Measurements from ENCODE around the gene CCRL2.
A peak's percentile ranks its signal among the peaks of the same experiment; 100 is the strongest.
"Not testable (repeated sequence)": the region's sequence is repeated elsewhere in the genome, so short reads cannot be mapped to it uniquely, and the experiment has no call there.

CCRL2 gene

DNA sequence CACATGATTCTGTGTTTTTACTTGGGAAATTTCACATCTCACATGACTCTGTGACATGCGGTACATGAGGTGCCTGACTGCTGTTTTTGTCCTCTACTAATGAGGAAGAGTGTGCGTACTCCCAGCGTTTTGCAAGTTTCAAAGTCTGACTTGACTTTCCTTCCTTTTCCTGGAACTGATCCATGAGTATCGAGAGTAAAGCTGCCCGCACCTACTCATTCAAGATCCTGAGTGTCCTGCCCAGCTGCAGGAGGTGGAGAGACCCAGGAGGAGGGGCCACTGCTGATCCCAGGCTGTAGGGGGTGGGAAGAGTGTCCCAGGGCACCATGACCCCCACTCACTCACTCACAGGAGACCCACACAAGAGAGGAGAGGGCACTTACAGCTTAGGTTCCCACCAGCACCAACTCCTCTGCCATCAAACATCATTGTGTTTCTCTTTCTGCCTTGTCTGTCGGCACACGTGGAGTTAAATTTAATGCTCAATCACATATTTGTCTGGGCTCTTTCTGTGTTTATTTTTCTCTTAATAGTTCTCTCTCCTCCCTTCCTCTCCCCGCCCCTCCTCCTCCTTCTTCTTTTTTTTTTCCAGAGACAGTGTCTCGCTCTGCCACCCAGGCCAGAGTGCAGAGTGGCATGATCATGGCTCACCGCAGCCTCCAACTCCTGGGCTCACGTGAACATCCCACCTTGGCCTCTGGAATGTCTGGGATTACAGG is 1.6 kb upstream of the CCRL2 start:
- peak; percentile 50 for DNase-seq (ENCODE audit: low spot score)

DNA sequence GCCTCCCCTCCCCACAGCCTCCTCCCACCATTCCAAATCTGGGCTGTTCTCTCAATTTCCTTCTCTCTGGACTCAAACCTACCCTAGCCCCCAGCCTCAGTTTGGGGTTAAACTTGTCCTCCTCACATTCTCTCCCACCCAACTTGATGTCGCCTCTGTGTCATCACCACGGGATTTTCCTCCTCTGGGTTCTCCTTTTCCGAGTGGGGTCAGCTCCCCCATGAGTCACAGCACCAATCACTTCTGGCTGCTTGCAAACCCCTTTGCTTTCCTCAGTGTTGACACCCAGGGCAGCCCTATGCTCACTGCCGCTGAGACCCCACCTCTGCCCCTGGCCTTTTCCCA is 644 bp upstream of the CCRL2 start:
- DNase-seq (ENCODE audit: low spot score): no peak

DNA sequence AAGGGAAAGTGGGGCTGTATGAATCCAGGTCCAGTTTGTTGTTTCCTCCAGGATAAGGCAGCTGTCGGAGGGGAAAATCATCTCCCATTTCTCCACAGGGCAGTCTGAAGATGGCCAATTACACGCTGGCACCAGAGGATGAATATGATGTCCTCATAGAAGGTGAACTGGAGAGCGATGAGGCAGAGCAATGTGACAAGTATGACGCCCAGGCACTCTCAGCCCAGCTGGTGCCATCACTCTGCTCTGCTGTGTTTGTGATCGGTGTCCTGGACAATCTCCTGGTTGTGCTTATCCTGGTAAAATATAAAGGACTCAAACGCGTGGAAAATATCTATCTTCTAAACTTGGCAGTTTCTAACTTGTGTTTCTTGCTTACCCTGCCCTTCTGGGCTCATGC is 911 bp downstream of the CCRL2 start:
- no peak for DNase-seq (ENCODE audit: low spot score)

DNA sequence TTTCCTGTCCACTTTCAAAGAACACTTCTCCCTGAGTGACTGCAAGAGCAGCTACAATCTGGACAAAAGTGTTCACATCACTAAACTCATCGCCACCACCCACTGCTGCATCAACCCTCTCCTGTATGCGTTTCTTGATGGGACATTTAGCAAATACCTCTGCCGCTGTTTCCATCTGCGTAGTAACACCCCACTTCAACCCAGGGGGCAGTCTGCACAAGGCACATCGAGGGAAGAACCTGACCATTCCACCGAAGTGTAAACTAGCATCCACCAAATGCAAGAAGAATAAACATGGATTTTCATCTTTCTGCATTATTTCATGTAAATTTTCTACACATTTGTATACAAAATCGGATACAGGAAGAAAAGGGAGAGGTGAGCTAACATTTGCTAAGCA is 1.8 kb downstream of the CCRL2 start:
- DNase-seq (ENCODE audit: low spot score): no peak

DNA sequence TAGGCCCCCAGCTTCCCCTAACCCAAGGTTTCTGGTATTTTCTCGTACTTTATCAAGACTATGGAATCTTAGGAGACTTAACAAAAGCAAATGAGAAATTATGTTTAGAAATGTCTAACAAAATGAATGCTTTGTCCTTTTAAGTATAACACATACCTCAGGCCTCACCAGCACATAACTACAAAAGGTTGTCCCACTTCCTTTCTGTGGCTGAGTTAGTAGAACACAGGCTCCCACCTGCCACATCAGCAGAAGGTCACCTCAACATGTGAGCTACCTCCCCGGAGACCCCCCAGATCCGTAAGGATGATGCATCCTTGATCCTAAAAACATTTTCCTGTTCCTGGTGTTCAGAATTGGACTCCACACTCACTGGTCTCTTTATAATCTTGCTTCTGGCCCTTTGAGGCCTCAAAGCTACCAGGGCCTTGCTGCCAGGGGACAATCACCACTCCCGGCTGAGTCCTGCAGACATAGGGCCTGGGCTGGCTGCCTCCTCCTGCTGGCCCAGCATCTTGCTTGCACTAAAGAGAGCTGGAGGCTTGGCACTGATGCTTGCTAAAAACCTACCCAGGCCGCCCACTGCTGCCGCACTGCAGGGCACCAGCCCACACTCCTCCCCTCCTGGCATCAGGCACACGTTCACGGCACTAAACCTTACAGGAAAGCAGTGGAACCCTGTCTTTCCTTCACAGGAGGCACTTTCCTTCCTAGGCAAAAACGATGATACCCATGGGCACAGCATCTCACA is 2.9 kb downstream of the CCRL2 start:
- DNase-seq (ENCODE audit: low spot score): no peak

DNA sequence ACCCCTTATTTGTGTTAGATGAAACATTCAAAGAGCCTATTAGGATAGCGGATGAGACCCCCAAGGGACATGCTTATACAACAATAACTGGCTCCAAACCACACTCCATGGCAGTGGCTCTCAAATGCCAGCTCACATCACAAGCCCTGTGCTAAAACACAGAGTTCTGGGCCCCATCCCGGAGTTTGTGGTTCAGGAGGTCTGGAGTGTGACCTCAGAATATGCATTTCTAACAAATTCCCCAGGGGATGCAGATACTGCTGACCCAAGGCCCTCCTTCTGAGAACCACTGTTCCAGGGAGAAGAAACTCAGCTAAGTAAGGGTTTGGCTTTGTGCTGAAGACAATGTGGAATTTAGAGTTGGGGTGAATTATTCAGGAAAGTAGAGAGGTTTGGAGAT is 3.6 kb downstream of the CCRL2 start:
- DNase-seq (ENCODE audit: low spot score): no peak

DNA sequence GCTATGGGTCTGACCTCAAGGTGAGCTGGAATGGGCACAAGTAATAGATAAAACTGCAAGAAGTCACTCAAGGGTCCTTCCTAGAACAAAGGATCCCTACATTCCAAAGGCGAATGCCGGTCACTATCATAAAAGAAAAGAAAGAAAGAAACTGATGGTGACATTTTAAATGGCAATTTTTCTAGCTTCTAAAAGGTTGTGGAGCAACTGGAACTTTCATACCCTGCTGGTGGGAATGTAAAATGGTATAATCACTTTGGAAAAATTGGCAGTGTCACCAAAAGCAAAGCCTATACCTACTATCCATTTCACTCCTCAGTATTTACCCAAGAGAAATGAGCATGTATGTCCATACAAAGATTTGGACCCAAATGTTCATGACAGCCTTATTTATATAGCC is 4.2 kb downstream of the CCRL2 start:
- no peak for DNase-seq (ENCODE audit: low spot score)

DNA sequence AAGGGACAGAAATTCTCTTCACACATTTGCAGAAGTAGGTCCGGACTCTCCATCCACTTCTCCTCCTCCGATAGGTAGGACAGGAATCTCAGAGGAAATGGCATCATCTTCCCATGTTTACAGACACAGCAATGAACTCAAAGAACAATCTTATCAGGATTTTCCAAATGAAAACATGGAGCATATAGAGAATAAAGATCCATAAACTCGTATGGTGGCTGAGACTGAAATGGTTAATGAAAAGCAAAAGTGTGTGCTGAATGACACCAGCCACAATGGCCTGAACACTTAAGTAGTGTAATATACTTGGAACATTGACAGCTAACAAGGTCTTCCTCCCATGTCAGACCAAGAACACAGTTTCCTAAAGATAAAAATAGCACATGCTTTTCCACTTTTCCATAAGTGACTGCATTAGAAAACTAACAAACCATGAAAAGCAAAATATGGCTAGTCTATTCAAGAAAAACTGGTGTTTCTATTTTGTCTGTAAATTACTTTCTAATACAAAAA is 5.8 kb downstream of the CCRL2 start:
- DNase-seq (ENCODE audit: low spot score): no peak

DNA sequence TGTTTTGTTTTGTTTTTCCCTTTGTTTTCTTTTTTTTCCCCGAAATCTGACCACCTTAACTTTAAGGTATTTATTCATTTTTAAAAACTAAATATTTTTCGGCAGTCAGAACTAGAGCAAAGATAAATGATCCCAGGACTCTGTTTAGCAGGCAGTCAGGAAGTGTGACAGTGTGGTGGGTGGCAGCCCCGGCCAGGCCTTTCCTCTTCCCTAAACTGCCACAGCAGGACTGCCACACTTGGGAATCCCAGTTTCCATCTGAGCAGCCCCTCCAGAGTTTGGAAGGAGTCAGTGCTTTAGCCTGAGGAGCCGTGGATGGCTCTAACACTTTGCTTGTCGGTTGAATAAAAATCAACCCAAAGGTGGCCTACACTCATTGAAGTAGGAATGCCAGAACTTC is 6.9 kb downstream of the CCRL2 start:
- no peak for DNase-seq (ENCODE audit: low spot score)

DNA sequence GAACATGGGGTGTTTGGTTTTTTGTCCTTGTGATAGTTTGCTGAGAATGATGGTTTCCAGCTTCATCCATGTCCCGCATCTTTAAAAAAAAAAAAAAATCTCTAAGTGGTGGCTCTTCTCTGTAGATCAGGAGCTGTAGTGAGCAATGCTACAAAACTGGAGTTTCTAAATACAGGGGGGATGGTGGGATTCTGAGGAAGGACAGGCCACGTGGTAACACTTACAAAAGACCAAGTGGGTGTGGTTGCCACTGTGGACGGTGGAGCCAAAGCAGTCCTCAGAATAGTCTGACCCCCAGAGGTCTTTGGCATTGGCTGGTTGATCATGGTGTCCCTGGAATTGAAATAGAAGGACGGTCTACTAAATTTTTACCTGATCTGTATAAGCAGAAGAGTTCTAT is 7.7 kb downstream of the CCRL2 start:
- DNase-seq (ENCODE audit: low spot score): no peak

DNA sequence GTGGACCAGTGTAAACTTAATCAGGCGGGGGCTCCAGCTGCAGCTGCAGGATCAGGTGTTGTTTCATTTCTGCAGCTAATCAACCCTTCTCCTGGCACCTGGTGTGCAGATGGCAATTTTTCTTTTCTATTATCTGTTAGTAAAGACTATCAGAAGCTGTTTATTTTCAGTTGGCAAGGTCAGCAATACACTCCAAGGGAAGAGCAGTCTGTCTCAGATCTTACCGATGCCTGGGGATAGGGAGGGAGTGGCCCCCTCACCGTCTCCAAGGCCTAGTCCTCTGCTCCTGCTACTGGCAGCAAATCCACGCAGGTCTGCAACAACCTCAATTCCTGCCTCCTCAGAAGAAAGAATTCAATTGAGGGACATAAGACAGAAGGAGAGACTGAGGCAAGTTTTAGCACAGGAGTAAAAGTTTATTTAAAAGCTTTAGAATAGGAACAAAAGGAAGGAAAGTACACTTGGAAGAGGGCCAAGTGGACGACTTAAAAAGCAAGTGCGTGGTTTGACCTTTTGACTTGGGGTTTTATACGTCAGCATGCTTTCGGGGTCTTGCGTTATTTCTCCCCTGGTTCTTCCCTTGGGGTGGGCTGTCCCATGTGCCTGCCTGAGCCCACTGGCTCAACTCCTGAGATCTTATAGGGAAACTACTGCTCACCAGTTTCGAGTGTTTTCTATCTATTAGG is 9.2 kb downstream of the CCRL2 start:
- no peak for DNase-seq (ENCODE audit: low spot score)

DNA sequence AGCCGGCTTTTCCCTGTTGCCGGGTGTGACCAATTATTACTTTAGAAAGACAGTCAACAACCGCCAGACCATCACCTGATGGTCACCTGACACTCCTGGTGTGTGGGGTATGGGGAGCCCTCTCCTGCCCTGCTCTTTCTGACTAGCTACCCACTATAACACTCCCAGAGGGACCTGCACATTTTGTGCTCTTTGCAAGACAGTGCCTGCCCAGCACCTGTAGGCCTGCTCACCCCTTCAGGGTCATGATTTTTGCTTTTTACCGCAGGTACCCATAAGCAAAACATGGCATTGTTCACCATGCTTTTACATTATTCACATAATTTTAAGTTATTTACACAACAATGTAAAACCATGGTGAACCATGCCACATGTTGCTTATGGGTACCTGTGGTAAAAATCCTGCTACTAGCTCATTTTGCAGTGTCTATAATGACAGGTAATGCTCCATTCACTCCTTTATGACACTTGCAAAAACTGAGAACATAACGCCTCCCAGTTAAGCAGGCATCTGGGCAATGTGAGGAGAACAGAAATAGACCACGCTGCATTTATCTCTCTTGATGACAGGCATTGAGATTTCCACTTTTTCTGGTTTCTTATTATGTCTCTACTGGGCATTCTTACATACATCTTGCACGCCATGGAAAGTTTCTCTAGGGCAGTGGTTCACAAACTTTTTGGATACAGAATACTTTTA is 9.9 kb downstream of the CCRL2 start:
- DNase-seq (ENCODE audit: low spot score): no peak

DNA sequence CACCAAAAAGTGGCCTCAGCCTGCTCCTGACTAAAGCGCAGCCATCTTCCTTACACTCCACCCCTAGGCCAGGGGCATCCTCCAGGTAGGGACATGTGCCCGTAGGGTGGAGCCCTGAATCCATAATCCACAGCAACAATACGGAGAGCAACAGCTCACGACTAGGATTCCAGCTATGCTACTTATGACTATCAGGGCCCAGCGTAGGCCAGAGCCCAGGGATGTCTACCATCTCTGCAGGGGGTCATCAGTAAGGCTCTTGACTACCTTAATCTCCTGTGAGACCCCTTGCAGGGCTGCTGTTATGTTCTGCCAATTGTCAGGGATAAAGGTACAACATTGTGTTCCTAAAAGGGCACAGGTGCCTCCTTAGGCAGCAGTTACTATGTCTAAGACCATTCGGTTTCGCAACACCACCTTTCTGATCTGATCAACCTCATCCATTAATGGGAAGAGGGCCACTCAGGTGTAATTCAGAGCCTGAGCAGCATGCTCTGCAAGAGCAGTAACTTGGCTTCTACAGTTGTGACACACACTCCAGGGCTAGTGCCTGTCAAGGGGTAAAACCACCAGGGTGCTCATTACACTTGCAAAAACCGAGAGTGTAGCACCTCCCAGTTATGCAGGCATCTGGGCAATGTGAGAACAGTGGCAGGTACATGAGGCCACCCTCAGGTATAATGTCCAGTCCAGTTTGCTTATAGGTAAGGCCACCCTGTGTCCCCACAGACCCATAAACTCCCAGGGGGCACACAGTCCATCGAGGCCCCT is 11.0 kb downstream of the CCRL2 start:
- no peak for DNase-seq (ENCODE audit: low spot score)

DNA sequence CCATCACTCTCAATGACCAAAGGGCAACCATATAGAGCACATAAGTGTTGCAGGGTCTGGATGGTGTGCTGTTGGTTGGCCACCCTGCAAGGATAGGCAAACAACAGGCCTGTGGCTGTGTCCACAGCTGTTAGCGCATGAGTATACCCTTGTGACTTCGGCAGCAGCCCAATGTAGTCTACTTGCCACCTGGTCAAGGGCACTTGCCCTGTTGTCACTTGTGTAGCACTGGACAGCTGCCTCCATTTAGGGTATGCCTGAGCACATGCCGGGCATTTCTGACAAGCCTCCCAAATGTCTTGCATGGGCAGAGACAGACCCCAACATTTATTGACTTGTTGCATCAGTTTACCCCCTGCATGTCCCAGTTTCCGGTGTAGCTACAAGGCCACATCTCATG is 12.8 kb downstream of the CCRL2 start:
- no peak for DNase-seq (ENCODE audit: low spot score)

DNA sequence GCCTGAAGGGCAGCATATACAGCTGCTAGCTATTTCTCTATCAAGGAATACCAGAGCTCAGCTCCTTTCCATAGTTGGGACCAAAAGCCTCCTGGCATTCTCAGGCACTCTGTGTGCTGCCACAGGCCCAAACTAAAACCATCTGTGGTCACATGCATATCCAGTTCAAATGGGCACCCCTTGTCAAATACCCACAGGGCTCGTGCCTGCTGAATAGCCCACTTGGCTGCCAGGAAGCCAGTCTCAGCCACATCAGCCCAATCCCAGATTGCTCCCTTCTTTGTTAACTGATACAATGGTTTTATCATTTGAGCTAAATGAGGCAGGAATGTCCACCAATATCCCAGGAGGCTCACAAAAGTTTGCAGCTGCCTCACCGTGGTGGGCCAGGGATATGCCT is 13.9 kb downstream of the CCRL2 start:
- DNase-seq (ENCODE audit: low spot score): no peak

DNA sequence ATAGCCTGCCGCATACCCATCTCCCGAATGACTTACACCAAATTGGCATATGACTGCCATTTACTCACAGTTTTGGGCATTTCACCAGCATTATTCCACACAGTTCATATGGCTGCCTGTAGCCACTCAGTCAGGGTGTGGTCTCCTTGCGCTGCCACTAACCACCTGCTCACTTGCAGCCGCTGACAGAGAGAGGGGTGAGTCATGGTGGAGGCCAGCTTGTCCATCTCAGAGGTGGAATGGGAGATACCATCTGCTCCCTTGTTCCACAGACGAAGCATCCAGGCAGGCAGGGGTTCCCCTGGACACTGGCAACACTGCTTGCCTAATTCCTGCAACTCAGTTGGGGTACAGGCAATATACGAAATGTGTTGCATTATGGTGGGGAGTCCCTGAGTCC is 15.6 kb downstream of the CCRL2 start:
- DNase-seq (ENCODE audit: low spot score): peak; percentile 52

DNA sequence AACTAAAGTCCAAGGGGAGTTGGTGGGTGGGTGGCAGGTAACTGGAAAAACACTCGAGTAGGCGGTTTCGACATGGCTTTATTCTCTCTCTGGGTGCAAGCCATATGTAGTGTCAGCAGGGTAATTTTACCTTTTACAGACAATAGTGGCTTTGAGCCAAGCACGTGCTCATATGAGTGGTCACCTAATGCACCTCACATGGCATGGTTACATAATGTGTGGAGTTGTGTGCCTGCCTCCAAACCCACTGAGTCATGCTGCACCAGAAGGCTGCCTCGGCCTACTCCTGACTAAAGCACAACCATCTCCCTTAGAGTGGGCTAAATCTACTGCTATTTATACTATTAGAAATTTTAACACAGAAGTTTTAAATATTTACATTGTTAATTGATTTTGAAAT is 16.5 kb downstream of the CCRL2 start:
- peak; percentile 85 for DNase-seq (ENCODE audit: low spot score)

DNA sequence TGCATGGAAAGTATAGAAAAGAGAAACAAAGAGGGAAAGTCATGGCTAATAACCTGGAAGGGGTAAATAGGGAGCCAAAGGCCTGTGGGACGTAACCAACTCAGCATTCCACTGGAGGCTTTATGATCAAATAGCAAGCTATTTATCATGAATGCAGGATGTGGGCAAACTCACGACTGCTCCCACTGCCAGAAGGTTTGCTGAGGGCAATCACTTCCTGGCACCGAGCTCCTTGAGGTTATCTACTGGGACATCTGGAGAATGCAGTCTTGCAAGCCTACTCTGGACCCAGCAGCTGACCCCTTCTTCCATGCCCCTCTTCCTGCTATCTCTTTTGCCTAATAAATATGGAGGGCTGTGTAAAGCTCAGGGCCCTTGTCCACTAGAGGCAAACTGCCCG is 19.4 kb downstream of the CCRL2 start:
- DNase-seq (ENCODE audit: low spot score): peak; percentile 22

DNA sequence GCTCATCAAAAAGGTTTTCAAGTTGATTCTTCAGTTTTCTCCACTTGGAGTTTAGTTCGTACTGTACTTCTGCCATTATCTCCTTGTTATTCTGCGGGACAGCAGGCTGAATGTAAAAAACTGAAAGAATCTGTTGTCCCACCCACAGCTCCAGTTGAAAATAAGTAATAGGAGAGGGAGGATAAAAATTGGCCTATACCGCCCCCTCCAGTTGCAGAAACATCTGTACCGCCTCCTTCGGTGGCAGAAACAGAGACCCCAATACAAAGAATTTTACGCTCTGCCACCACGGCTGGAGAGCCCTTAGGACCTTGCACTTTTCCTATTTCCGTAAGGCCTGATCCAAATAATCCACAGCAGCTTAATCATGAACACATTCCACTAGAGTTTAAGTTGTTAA is 20.3 kb downstream of the CCRL2 start:
- not testable (repeated sequence) for DNase-seq (ENCODE audit: low spot score)

DNA sequence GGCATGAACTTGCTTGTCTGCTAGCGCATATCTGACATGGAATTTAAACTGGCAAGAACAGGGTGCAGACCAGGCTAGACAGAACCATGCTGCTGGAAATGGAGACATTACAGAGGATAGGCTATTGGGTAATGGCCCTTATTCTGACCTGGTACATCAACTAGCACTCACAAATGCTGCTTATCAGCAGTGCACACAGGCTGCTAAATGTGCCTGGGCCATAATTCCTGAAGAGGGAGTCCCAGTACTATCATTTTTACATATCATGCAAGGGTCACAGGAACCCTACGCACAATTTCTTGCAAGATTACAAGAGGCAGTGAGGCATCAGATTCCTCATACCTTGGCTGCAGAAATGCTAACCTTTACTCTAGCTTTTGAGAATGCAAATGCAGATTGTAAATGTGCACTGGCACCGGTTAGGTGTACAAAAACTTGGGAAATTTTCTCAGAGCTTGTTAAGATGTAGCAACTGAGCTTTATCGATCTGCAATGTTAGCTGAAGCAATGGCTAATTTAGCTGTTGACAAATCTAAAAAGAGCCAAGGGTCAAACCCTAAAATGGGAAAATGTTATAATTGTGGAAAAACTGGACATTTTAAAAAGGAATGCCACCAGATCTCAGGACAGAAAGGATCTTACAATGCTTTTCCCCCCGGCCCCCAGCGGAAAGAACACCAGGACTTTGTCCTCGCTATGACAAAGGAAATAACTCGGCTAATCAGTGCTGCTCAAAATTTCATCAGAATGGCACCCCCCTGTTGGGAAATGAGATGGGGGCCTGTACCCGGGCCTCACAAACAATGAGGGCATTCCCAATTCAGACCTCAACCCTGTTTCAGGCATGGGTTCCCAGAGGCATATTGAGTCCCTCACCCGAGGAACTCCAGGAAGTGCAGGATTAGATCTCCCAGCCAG is 21.1 kb downstream of the CCRL2 start:
- DNase-seq (ENCODE audit: low spot score): no peak

DNA sequence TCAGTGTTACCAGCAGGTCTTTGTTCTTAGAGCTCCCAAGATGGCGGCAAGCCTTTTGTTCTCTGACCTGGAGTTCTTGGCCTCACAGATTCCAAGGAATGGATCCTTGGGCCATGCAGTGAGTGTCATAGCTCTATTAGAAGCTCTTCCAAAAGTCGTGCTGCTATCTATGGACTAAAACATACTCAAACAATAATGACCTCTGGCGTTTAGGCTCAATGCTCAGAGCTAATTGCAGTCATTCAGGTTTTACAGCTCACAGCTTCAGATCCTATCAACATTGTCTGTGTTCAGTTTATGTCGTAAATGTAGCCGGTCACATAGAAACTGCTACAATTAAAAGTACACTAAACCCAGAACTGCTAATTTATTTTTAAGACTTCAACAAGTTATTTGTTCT is 22.2 kb downstream of the CCRL2 start:
- no peak for DNase-seq (ENCODE audit: low spot score)
